Effector CD8-positive, alpha-beta T cell (primary cell): ENCODE data around the gene KCND3.

Experiments
- DNase-seq: peaks from one replicate; lab custom pipeline; 2025; lab: John Stamatoyannopoulos, UW
- total RNA-seq, 4 experiments: gene quantifications; one replicate each; lab custom pipeline; 2026; lab: John Stamatoyannopoulos, UW

The KCND3 gene
- 0 to 0.18 (median 0.04) reads per million in 4 experiments for total RNA-seq

- DNase-seq = no peak
Observed at GRCh38 chr1:111989531-111990025, at the start of gene KCND3. Gene KCND3 (minus strand): TSS chr1:111989668.

GRCh38 chr1:112034277-112034676 is 44.8 kb upstream of the KCND3 start:
- no peak for DNase-seq

GRCh38 chr1:112033439-112034120 is 44.1 kb upstream of the KCND3 start:
- no peak for DNase-seq

- no peak for DNase-seq
Observed at GRCh38 chr1:112030157-112030556, 40.7 kb upstream of the KCND3 start.

GRCh38 chr1:112027696-112028095 is 38.2 kb upstream of the KCND3 start:
- no peak for DNase-seq

- no peak for DNase-seq
Observed at GRCh38 chr1:112026501-112026900, 37.0 kb upstream of the KCND3 start.

GRCh38 chr1:112026016-112026415 is 36.5 kb upstream of the KCND3 start:
- no peak for DNase-seq

- DNase-seq = no peak
Observed at GRCh38 chr1:112021263-112021662, 31.8 kb upstream of the KCND3 start.

- DNase-seq = no peak
Observed at GRCh38 chr1:112017183-112017582, 27.7 kb upstream of the KCND3 start.

GRCh38 chr1:112012823-112013222 is 23.4 kb upstream of the KCND3 start:
- no peak for DNase-seq

- no peak for DNase-seq
Observed at GRCh38 chr1:112011202-112011601, 21.7 kb upstream of the KCND3 start.

GRCh38 chr1:112007169-112007568 is 17.7 kb upstream of the KCND3 start:
- no peak for DNase-seq

GRCh38 chr1:112006416-112007025 is 17.1 kb upstream of the KCND3 start:
- no peak for DNase-seq

GRCh38 chr1:112004076-112004475 is 14.6 kb upstream of the KCND3 start:
- DNase-seq = no peak

- no peak for DNase-seq
Observed at GRCh38 chr1:112002514-112002913, 13.0 kb upstream of the KCND3 start.

- no peak for DNase-seq
Observed at GRCh38 chr1:112001436-112001835, 12.0 kb upstream of the KCND3 start.

- DNase-seq = no peak
Observed at GRCh38 chr1:112000048-112000447, 10.6 kb upstream of the KCND3 start.

GRCh38 chr1:111998332-111998731 is 8.9 kb upstream of the KCND3 start:
- no peak for DNase-seq

- no peak for DNase-seq
Observed at GRCh38 chr1:111992476-111992875, 3.0 kb upstream of the KCND3 start.

GRCh38 chr1:111990878-111991718 is 1.6 kb upstream of the KCND3 start:
- DNase-seq = no peak

- DNase-seq = no peak
Observed at GRCh38 chr1:111990026-111990877, 784 bp upstream of the KCND3 start.
